OCI-LY1 (cell line): ENCODE measurements around the gene DOK4.

Experiments used
- H2AFZ ChIP-seq: fragments of 200-600 bp; sonication (generic), shearing (Covaris generic); 2 replicates; pipeline ENCODE4 v1.6.0; 2014; ENCODE audit warnings: antibody characterized with exemption, mild to moderate bottlenecking, low read length
- H3F3A ChIP-seq: fragments of 200-600 bp; sonication (generic), shearing (Covaris generic); 2 replicates; pipeline ENCODE4 v1.6.0; 2014; ENCODE audit warnings: mild to moderate bottlenecking, antibody characterized with exemption, low read length, moderate library complexity; ENCODE audit not compliant: insufficient read depth
- H3K27ac ChIP-seq: fragments of 200-600 bp; sonication (generic); 2 replicates; pipeline ENCODE4 v1.5.1; 2014; ENCODE audit warnings: low read length, mixed run types, mild to moderate bottlenecking, low read depth; ENCODE audit not compliant: poor library complexity, severe bottlenecking
- H3K27me3 ChIP-seq: fragments of 200-600 bp; sonication (generic); 2 replicates; pipeline ENCODE4 v1.6.0; 2014; ENCODE audit warnings: antibody characterized with exemption, mild to moderate bottlenecking, low read length, moderate library complexity; ENCODE audit not compliant: insufficient read depth
- H3K36me3 ChIP-seq: fragments of 200-600 bp; sonication (generic); 2 replicates; pipeline ENCODE4 v1.6.1; 2014; ENCODE audit warnings: mild to moderate bottlenecking, antibody characterized with exemption, low read length, moderate library complexity, mixed read lengths; ENCODE audit not compliant: insufficient read depth
- H3K4me1 ChIP-seq: fragments of 200-600 bp; sonication (generic); 2 replicates; pipeline ENCODE4 v1.5.1; 2014; ENCODE audit warnings: mild to moderate bottlenecking, low read length, moderate library complexity; ENCODE audit not compliant: insufficient read depth, severe bottlenecking
- H3K4me2 ChIP-seq: fragments of 200-600 bp; sonication (generic), shearing (Covaris generic); 2 replicates; pipeline ENCODE4 v1.6.1; 2014; ENCODE audit warnings: low read length
- H3K4me3 ChIP-seq: fragments of 200-600 bp; sonication (generic); 2 replicates; pipeline ENCODE4 v1.5.1; 2014; ENCODE audit warnings: low read length, low read depth, mild to moderate bottlenecking, mixed read lengths; ENCODE audit not compliant: poor library complexity, severe bottlenecking
- H3K79me2 ChIP-seq: fragments of 200-600 bp; shearing (Covaris generic); 2 replicates; pipeline ENCODE4 v1.6.1; 2016; ENCODE audit warnings: mixed run types, low read length, mixed read lengths; ENCODE audit not compliant: insufficient read depth
- H3K9ac ChIP-seq: fragments of 200-600 bp; sonication (generic), shearing (Covaris generic); 2 replicates; pipeline ENCODE4 v1.6.1; 2014; ENCODE audit warnings: mild to moderate bottlenecking, low read length, mixed read lengths
- H3K9me2 ChIP-seq: fragments of 200-600 bp; sonication (generic), shearing (Covaris generic); 2 replicates; pipeline ENCODE4 v1.6.1; 2014; ENCODE audit warnings: low read depth, mild to moderate bottlenecking, low read length, mixed read lengths
- H3K9me3 ChIP-seq: fragments of 200-600 bp; shearing (Covaris generic); 2 replicates; pipeline ENCODE4 v1.6.1; 2014; ENCODE audit warnings: low read length, mixed read lengths
- H4K20me1 ChIP-seq: fragments of 200-600 bp; sonication (generic), shearing (Covaris generic); 2 replicates; pipeline ENCODE4 v1.6.0; 2016; ENCODE audit warnings: mild to moderate bottlenecking, low read length; ENCODE audit not compliant: insufficient read depth
- EZH2 ChIP-seq: fragments of 200-600 bp; sonication (generic), shearing (Covaris generic); IDR thresholded peaks from 2 replicates; pipeline ENCODE4 v1.8.0; 2017; ENCODE audit warnings: borderline replicate concordance, mixed run types, mild to moderate bottlenecking, antibody characterized with exemption, low read length, moderate library complexity, mixed read lengths
- TF ChIP-seq, protein P1 (sequence below): fragments of 200-600 bp; sonication (generic), shearing (Covaris generic); IDR thresholded peaks from 2 replicates; pipeline ENCODE4 v1.5.1; 2017; ENCODE audit warnings: mild to moderate bottlenecking, antibody characterized with exemption, low read length, moderate library complexity, mixed read lengths

The DOK4 gene

DNA sequence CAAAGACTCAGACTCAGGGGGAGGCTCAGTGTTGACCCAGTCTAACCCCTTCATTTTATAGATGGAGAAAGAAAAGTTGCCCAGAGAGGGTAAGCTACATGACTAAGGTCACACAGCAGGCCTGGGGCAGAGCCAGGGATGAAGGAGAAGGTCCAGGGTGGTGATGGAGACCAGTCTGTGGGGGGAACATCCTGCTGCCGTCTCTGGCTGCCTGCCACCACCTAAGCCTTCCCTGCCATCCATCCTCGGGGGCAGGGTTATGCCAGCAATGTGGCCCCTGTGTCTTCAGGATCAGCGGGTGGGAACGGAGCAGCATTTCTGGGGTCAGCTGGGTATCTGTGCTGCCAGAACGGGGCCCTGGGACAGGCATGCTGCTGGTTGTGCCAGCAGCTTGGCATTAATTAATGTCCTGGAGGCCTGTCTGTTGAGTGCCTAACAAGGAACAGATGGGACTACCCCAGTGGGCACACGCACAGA, 5.5 kb downstream of the DOK4 start:
- Histone ChIP-seq H3K4me1 (peaks cover 6% of the 10 kb centered on the region), H3K9ac (no peak overlapping the region), H2AFZ (no peak overlapping the region), H3K79me2 (no peaks in the 10 kb centered on the region), H3K9me3 (no peaks in the 10 kb centered on the region), H4K20me1 (no peaks in the 10 kb centered on the region), H3K4me2 (no peak overlapping the region), H3K27me3 (0 out of 2 replicates have a peak, but pooled peaks cover 6% of the 10 kb centered on the region), H3K36me3 (no peaks in the 10 kb centered on the region), H3F3A (no peaks in the 10 kb centered on the region), H3K9me2 (no peaks in the 10 kb centered on the region), H3K27ac (no peak overlapping the region), H3K4me3 (no peak overlapping the region)
- TF ChIP-seq, protein P1, sequence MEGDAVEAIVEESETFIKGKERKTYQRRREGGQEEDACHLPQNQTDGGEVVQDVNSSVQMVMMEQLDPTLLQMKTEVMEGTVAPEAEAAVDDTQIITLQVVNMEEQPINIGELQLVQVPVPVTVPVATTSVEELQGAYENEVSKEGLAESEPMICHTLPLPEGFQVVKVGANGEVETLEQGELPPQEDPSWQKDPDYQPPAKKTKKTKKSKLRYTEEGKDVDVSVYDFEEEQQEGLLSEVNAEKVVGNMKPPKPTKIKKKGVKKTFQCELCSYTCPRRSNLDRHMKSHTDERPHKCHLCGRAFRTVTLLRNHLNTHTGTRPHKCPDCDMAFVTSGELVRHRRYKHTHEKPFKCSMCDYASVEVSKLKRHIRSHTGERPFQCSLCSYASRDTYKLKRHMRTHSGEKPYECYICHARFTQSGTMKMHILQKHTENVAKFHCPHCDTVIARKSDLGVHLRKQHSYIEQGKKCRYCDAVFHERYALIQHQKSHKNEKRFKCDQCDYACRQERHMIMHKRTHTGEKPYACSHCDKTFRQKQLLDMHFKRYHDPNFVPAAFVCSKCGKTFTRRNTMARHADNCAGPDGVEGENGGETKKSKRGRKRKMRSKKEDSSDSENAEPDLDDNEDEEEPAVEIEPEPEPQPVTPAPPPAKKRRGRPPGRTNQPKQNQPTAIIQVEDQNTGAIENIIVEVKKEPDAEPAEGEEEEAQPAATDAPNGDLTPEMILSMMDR = no peak
- no peak for TF ChIP-seq EZH2

GRCh38 chr16:57479976-57480753, 6.1 kb downstream of the DOK4 start:
- Histone ChIP-seq H3K4me3 (no peak overlapping the region), H3K27me3 (0 out of 2 replicates have a peak, but pooled peaks cover 3% of the 10 kb centered on the region), H3K9me2 (no peaks in the 10 kb centered on the region), H4K20me1 (no peaks in the 10 kb centered on the region), H3K4me2 (no peak overlapping the region), H3F3A (no peaks in the 10 kb centered on the region), H3K4me1 (peaks cover 4% of the 10 kb centered on the region), H3K36me3 (no peaks in the 10 kb centered on the region), H3K79me2 (no peaks in the 10 kb centered on the region), H3K9me3 (no peaks in the 10 kb centered on the region), H3K27ac (no peak overlapping the region), H2AFZ (no peak overlapping the region), H3K9ac (no peak overlapping the region)
- TF ChIP-seq, protein P1 = no peak
- no peak for TF ChIP-seq EZH2

- no peak for TF ChIP-seq EZH2
- TF ChIP-seq, protein P1 = no peak
- H3K9ac ChIP-seq = no peak overlapping the region
- H3K9me3 ChIP-seq = no peaks in the 10 kb centered on the region
- H3K79me2 ChIP-seq = no peaks in the 10 kb centered on the region
- H3K27me3 ChIP-seq = 0 out of 2 replicates have a peak, but pooled peaks cover 3% of the 10 kb centered on the region
- no peaks in the 10 kb centered on the region for H3K36me3 ChIP-seq
- H3K9me2 ChIP-seq = no peaks in the 10 kb centered on the region
- no peak overlapping the region for H2AFZ ChIP-seq
- no peaks in the 10 kb centered on the region for H4K20me1 ChIP-seq
- no peaks in the 10 kb centered on the region for H3F3A ChIP-seq
- H3K4me2 ChIP-seq = no peak overlapping the region; the same call in 1 of the 2 replicates
- H3K4me3 ChIP-seq = no peak overlapping the region
- H3K27ac ChIP-seq = no peak overlapping the region
- peaks cover 4% of the 10 kb centered on the region for H3K4me1 ChIP-seq
Measured at GRCh38 chr16:57479205-57479975, 6.9 kb downstream of the DOK4 start.
